Measurements from ENCODE around the gene MED12L.

- no peak for TF ChIP-seq CTCF (conservative IDR thresholded peaks at IDR 0.05; ENCODE audit: low read length)
- TF ChIP-seq EZH2phosphoT487 (IDR thresholded peaks at IDR 0.05; ENCODE audit: borderline replicate concordance): no peak
These were observed 243.0 kb downstream of the MED12L start for GRCh38 chr3:151328298-151328995.

Measured in Loucy (cell line).